ENCODE measurements around the gene PPP1R1A.

PPP1R1A gene

DNA sequence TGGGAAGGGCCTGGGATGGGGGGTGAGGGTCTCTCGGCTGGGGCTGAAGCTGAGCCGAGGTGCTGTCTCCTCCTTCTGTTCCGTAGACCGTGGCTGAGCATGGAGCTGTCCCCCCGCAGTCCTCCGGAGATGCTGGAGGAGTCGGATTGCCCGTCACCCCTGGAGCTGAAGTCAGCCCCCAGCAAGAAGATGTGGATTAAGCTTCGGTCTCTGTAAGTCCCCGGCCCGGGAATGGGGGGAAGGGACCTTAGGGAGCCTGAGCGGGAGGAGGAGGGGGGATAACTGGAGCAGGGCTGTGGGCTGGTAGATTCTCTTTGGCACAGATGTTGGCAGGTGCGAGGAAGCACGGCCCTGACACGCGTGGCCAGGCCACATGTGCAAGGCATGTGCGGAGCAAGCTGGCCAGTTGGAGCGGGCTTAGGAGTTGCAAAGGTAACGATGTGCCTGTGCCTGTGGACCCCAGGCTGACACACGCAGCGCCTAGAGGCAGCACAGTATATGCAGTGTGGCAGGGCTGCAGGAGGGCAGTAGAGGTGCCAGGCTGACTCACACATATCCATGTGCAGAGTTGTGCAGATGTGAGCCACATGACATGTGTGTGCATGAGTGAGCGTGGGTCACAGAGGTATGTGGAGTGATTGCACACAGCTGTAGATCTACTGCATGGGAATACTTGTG, 38.5 kb downstream of the PPP1R1A start:
- Mint-ChIP-seq H3K36me3 (ENCODE audit: low read depth) (peaks cover 5% of the 10 kb centered on the region), H3K27me3 (peaks cover 6% of the 10 kb centered on the region), H3K27ac (peak overlapping the region; percentile 66), H3K4me1 (ENCODE audit: low read depth) (peaks cover 48% of the 10 kb centered on the region), H3K9me3 (no peaks in the 10 kb centered on the region), H3K4me3 (peak overlapping the region; percentile 80)
- peak; percentile 61 for DNase-seq

DNA sequence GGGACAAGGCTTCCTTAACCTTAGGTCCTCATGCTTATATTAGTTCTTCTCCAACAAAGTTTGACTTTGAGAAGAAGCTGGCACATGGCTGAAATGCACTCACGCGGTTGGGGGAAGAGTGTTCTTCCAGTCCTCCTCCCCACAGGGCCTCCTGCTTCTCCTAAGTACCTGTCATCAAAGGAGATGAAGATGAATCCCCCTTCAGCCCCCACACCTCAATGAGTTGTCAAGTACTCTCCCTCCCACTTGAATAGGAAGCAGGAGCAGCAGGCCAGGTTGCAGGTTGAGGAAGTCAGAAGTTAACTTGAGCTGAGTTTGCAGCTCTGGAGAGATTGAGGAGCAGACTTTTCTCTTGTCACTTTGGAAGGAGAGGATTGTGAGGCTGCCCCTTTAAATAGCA, 41.9 kb downstream of the PPP1R1A start:
- Mint-ChIP-seq H3K4me1 (ENCODE audit: low read depth) (peaks cover 47% of the 10 kb centered on the region), H3K9me3 (no peaks in the 10 kb centered on the region), H3K4me3 (no peak overlapping the region), H3K27ac (no peak overlapping the region), H3K27me3 (peaks cover 6% of the 10 kb centered on the region), H3K36me3 (ENCODE audit: low read depth) (peaks cover 37% of the 10 kb centered on the region)
- DNase-seq, result no peak

DNA sequence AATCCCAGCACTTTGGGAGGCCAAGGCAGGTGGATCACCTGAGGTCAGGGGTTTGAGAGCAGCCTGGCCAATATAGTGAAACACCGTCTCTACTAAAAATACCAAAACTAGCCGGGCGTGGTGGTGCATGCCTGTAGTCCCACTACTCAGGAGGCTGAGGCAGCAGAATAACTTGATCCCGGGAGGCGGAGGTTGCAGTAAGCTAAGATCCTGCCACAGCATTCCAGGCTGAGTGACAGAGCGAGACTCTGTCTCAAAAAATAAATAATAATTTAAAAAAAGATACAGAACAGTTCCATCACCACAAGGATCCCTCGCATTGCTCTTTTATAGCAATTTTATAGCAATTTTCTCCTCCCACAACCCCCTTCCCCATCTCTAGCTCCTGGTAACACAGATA, 43.7 kb downstream of the PPP1R1A start:
- H3K4me3 Mint-ChIP-seq, result no peak overlapping the region
- H3K4me1 Mint-ChIP-seq (ENCODE audit: low read depth), result peaks cover 29% of the 10 kb centered on the region
- H3K36me3 Mint-ChIP-seq (ENCODE audit: low read depth), result peaks cover 54% of the 10 kb centered on the region
- no peaks in the 10 kb centered on the region for H3K27me3 Mint-ChIP-seq
- DNase-seq, result no peak
- H3K27ac Mint-ChIP-seq, result no peak overlapping the region
- no peaks in the 10 kb centered on the region for H3K9me3 Mint-ChIP-seq

DNA sequence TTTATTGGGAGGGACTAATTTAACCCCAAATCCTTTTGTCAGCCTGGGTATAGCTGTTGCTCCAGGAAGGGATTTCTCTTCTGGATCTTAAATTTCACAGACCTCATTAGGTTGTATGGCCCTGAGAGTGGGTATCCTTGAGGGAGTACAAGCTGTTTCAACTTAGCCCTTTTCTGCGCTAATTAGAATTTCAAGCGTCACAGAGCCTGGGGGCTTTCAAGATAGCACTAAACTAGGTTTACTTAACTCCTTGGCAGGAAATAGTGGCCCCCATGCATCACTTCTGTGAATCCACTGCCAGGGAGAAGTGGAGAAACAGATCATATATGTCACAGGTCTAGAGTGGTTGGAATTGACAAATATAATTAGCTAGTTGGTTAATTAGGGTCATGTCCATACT, 44.9 kb downstream of the PPP1R1A start:
- Mint-ChIP-seq H3K4me1 (ENCODE audit: low read depth) (peaks cover 19% of the 10 kb centered on the region), H3K4me3 (no peak overlapping the region), H3K27ac (peak overlapping the region; percentile 13), H3K36me3 (ENCODE audit: low read depth) (peaks cover 66% of the 10 kb centered on the region), H3K27me3 (no peaks in the 10 kb centered on the region), H3K9me3 (no peaks in the 10 kb centered on the region)
- no peak for DNase-seq

DNA sequence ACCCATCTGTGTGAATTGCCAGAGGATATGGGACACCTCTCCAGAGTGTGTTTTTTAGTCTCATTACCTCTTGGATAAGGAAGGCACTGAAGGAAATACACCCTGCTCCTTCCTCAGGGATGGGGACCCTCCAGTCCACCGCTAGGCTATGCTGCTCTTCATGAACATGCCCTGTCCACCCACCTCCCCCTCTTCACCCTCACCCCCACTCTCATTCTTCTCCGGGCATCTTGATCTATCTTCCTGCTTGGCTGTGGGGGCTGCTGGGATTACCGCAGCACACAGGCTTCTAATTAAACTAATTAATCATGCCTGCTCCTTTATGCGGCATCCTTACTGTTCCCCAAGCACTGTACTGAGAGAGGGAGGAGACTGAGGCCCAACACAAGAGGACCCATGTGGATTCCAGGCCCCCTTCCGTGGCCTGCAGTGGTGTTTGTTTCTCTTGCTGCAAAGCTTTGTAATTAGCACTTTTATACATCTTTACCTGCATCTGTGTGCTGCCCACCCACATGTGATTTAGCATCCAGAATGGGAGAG, 46.6 kb downstream of the PPP1R1A start:
- no peak for DNase-seq
- H3K27ac Mint-ChIP-seq, result peak overlapping the region; percentile 5

DNA sequence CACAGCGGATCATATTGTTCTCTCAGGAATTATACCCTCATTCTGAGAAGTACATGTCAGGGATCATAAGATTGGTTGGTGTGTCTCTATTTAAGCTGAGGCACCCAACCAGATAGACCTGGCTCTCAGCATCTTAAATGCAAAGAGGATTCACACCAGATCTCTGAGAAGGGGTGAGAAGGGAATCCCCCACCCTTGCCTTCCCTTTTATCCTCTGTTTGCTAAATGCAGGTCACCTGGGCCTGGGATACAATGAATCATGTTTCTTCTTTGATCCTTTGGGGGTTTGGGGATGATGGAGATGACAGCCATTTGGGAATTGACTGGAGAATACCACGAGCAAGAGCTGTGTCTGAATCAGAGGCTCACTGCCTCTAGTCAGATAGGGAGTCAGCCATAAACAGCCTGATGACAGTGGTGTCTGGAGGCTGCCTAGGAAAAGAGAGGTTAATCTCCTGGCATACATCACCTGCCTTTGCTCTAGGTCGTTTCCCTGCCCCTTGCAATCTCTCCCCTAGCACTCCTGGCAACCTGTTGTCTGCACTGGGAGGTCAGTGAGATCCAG, 50.2 kb downstream of the PPP1R1A start:
- Mint-ChIP-seq H3K27ac (peak overlapping the region; percentile 81), H3K4me3 (no peak overlapping the region), H3K4me1 (ENCODE audit: low read depth) (peaks cover 21% of the 10 kb centered on the region), H3K9me3 (no peaks in the 10 kb centered on the region), H3K27me3 (no peaks in the 10 kb centered on the region), H3K36me3 (ENCODE audit: low read depth) (peaks cover 99% of the 10 kb centered on the region)
- no peak for DNase-seq

More for the DNA sequence above, 46.6 kb downstream of the PPP1R1A start:
- Mint-ChIP-seq H3K36me3 (ENCODE audit: low read depth) (peaks cover 84% of the 10 kb centered on the region), H3K4me1 (ENCODE audit: low read depth) (peaks cover 5% of the 10 kb centered on the region), H3K4me3 (no peak overlapping the region), H3K27me3 (no peaks in the 10 kb centered on the region), H3K9me3 (no peaks in the 10 kb centered on the region)

DNA sequence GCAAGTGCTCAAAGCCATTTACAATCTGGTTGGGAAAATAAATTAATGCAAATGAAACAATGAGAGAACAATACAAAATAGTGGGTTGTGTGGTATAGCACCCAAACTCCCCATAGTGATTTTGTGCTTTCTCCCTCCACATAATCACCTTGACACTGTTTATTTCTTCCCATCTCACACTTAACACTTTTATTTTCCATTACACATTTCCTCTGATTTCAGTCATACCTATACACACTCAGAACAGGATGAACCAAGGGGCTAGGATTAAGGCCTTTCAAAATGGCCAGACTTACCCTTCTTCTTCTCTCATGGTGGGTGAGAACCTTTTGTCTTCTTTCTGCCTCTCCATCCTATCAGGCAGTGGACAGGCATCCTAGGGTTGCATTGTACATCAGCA, 53.0 kb downstream of the PPP1R1A start:
- H3K9me3 Mint-ChIP-seq, result no peaks in the 10 kb centered on the region
- H3K27ac Mint-ChIP-seq, result peak overlapping the region; percentile 81
- peaks cover 100% of the 10 kb centered on the region for H3K36me3 Mint-ChIP-seq (ENCODE audit: low read depth)
- no peak for DNase-seq
- no peak overlapping the region for H3K4me3 Mint-ChIP-seq
- peaks cover 29% of the 10 kb centered on the region for H3K4me1 Mint-ChIP-seq (ENCODE audit: low read depth)
- H3K27me3 Mint-ChIP-seq, result no peaks in the 10 kb centered on the region

DNA sequence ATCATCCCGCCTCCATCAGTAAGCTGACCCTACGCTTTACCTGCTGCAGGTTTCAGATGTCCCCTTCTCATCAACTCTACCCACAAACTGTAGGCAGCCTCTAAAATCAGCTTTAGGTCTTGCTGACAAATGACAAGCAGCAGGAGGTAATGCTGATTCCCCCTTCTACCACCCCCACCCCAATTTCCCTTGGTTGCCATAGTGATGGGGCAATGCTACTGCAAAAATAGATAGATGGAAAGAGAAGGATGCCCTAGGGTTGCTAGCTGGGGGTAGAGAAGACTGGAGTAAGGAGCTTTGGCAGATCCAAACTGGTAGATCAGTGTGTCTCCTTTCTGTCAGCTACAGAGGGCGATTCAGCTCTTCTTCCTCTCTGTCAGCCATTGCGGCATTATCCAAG, 58.9 kb downstream of the PPP1R1A start:
- Mint-ChIP-seq H3K9me3 (no peaks in the 10 kb centered on the region), H3K36me3 (ENCODE audit: low read depth) (peaks cover 98% of the 10 kb centered on the region), H3K4me1 (ENCODE audit: low read depth) (peaks cover 15% of the 10 kb centered on the region)

More for the DNA sequence above, 58.9 kb downstream of the PPP1R1A start:
- Mint-ChIP-seq H3K27ac (no peak overlapping the region), H3K27me3 (no peaks in the 10 kb centered on the region), H3K4me3 (no peak overlapping the region)
- DNase-seq, result no peak

All from activated T-cell treated with anti-CD3 and anti-CD28 coated beads, Interleukin-2, amount 50 U/mL, for 24 hours (primary cell).